HG02973 (cell line): ENCODE results near the gene ANAPC2.

ENCODE experiments used
- ATAC-seq: cut with Tn5 transposase; IDR thresholded peaks from one replicate; pipeline ENCODE4 v1.9.1; 2021; ENCODE audit warnings: moderate library complexity; ENCODE audit not compliant: unreplicated experiment

The ANAPC2 gene, protein sequence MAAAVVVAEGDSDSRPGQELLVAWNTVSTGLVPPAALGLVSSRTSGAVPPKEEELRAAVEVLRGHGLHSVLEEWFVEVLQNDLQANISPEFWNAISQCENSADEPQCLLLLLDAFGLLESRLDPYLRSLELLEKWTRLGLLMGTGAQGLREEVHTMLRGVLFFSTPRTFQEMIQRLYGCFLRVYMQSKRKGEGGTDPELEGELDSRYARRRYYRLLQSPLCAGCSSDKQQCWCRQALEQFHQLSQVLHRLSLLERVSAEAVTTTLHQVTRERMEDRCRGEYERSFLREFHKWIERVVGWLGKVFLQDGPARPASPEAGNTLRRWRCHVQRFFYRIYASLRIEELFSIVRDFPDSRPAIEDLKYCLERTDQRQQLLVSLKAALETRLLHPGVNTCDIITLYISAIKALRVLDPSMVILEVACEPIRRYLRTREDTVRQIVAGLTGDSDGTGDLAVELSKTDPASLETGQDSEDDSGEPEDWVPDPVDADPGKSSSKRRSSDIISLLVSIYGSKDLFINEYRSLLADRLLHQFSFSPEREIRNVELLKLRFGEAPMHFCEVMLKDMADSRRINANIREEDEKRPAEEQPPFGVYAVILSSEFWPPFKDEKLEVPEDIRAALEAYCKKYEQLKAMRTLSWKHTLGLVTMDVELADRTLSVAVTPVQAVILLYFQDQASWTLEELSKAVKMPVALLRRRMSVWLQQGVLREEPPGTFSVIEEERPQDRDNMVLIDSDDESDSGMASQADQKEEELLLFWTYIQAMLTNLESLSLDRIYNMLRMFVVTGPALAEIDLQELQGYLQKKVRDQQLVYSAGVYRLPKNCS

DNA sequence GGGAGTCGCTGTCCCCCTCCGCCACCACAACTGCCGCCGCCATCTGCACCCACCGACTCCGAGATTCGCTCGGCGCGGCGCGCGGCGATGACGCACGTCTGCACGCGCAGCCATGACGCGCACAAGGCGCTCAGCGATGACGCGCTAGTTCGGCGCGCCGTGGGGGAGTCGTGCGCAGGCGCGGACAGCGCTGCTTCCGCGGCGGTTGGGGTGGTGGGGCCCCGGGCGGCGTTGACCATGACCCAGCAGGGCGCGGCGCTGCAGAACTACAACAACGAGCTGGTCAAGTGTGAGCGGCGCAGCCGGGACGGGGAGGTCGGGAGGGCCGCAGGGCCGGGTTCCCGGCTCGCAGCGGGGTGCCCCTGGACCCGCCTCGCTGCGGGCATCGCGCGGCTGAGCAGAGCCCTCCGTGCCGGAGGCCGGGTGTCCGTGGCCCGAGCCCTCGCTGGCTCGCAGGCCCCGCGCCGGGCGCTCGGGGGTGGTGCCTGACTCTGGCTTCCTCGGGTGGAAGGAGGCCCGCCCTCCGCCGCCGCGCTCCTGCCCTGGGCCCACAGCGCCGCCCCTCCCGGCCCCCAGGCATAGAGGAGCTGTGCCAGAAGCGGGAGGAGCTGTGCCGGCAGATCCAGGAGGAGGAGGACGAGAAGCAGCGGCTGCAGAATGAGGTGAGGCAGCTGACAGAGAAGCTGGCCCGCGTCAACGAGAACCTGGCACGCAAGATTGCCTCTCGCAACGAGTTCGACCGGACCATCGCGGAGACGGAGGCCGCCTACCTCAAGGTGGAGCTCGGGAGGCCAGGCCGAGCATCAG, at the start of gene ANAPC2, which contains the start of gene SSNA1:
Gene ANAPC2, minus strand, starts transcription at position 71 of the 807 bp plus-strand sequence. Its CDS starts 28 bp downstream, at position 43.
Gene SSNA1, plus strand, starts transcription at position 187 of the 807 bp plus-strand sequence. Its CDS starts 51 bp downstream, at position 238.
- ATAC-seq = peak; percentile 64

DNA sequence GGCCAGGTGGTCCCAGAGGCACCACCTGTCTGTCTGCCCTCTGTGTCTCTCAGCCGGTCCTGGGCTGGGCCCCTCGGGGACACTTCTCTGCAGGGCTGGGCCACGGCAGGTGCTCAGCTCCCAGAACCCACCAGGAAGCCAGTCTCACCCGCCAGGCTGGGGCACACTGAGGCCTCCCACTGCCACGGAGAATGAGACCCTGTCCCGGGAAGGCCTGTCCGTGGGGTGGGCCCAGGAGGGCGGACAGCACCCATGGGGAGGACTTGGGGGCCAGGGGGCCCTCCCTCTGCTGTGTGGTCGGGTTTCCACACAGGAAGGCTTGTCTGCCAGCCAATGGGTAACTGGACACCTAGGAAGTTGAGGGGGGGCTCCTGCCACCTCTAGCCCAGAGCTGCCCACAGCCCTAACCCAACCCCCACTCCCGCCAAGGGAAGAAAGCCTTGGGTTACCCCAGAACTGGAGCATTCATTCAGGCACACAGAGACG, 48.6 kb upstream of the ANAPC2 start:
- no peak for ATAC-seq

DNA sequence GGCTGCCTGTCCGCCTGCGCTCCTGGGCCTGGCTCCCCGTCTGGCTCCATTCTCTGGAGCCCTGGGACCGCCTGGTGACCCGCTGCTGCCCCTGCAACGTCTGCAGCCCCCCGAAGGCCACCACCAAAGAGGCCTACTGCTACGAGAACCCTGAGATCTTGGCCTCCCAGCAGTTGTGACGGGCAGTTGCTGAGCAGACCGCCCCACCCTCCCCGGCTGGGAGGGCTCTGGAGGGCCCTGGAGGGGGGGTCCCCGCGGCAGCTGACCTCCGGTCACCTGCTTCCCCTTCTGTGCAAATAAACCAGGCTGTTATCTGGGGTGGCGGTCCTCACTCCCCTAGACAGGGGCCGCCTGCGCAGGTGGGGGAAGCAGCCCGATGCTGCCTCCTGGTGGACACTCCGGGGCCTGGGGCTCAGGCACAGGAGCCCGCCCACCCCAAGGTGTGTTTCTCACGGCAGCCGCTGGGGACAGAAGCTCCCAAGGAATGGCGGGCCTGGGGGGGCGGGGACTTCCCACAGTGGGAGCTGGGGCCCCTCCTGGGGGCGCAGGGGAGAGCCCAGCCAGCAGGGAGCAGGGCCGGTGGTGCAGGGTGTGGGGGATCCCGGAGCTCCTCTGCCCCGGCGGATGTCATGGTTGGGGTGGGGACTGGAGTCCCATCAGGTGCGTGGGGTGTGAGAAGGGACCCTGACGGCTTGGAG, 48.0 kb upstream of the ANAPC2 start:
- ATAC-seq = peak; percentile 19

DNA sequence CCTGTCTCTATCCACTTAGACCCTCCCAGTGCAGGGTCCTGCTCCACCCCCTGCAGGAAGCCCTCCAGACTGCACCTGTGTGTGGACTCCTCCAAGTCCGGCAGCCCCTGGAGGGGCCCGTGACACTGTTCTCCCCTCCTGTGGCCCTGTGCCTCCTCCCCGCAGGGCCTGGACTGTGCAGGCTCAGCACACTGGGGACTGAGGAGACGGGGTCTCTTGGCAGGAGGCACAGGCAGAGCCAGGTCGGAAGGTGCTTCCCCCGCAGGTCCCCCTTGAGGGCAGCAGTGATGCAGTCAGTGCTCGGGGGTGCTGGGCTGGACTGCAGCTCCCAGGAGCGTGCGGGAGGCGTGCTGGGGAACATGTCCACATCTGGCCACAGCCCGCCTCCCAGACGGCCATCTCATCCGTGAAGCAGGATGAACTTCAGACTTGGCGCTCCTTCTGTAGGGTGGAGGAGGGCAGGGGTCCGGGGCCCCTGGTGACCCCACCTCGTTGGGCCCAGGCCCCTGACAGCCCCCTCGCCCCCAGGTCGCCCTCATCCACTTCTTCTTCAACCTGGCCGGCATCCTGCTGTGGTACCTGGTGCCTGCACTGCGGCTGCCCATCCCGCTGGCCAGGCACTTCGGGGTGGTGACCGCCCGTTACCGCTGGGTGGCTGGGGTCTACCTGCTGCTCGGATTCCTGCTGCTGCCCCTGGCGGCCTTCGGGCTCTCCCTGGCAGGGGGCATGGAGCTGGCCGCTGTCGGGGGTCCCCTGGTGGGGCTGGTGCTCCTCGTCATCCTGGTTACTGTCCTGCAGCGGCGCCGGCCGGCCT, 47.3 kb upstream of the ANAPC2 start:
- ATAC-seq = no peak

DNA sequence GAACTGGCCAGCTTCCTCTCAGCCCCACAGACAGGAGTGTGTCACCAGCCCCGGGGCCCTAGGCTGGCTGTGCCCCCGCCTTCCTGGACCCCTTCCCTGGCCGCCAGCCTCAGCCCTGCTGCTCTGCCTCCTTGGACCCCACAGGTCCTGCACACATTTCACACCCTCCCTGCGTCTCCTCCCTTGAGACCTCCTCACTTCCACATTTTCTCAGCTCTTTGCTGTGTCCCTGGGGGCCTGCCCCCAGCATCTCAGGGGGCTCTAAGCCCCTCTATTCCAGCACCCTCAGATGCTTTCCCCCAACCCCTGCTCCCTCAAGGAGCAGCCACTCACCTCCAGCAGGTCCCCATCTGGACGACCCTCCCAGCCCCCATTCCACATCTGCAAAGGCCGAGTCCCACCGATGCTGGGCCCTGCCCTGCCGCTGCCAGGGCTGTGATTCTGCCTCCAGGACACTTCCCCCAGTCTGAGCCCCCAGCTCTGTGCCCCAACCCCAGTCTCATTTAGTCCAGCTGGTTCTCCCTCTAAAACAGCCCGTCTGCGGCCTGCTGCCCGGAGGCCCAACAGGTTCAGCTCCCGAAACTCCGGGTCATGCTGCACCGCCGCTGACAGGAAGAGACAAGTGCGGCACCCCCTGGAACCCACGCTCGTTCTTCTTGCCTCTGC, 46.5 kb upstream of the ANAPC2 start:
- no peak for ATAC-seq

DNA sequence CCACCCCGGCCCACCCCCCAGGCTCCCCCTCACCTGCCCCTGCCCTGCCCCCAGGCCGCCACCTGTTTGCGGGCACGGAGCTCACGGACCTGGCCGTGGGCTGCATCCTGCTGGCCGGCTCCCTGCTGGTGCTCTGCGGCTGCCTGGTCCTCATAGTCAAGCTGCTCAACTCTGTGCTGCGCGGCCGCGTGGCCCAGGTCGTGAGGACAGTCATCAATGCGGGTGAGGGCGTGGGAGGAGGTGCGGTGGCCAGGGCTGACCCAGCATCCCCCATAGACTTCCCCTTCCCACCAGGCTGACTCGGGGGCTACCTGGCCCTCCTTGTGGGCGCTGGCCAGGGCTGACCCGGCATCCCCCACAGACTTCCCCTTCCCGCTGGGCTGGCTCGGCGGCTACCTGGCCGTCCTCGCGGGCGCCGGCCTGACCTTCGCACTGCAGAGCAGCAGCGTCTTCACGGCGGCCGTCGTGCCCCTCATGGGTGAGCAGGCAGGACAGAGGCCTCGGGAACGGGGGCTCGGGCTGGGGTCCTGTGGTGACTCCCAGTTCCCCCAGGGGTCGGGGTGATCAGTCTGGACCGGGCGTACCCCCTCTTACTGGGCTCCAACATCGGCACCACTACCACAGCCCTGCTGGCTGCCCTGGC, 45.8 kb upstream of the ANAPC2 start:
- ATAC-seq = no peak

DNA sequence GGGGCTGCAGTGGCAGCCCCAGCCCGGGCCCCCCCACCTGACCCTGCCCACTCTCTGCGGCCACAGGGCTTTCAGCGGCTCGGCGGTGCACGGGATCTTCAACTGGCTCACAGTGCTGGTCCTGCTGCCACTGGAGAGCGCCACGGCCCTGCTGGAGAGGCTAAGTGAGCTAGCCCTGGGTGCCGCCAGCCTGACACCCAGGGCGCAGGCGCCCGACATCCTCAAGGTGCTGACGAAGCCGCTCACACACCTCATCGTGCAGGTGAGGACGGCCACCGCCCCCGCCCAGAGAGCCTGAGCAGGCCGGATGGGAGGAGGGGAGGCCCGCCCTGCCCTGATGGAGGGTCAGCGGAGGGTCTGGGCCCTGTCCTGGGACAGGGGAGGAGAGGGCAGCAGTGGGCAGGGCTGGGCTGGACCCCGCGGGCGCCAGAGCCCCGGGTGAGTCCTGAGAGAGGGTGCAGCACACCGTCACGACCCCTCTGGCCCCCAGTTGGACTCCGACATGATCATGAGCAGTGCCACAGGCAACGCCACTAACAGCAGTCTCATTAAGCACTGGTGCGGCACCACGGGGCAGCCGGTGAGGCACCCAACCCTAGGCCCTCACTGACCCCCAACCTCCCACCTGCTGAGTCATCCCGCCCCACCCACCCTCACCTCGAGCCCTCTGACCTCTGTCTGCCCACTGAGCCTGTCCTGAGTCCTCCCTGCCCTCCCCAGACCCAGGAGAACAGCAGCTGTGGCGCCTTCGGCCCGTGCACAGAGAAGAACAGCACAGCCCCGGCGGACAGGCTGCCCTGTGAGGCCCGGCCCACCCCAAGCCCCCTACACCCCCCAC, 45.0 kb upstream of the ANAPC2 start:
- no peak for ATAC-seq

DNA sequence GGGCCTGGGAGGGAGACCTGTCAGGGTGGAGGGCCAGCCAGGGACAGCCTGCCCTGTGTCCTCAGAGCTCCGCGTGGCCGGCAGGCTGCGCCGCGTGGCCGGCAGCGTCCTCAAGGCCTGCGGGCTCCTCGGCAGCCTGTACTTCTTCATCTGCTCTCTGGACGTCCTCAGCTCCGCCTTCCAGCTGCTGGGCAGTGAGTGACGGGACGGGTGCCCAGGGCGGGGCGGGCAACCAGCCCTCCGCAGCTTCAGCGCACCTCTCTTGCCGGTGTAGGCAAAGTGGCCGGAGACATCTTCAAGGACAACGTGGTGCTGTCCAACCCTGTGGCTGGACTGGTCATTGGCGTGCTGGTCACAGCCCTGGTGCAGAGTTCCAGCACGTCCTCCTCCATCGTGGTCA, 44.1 kb upstream of the ANAPC2 start:
- ATAC-seq = no peak

DNA sequence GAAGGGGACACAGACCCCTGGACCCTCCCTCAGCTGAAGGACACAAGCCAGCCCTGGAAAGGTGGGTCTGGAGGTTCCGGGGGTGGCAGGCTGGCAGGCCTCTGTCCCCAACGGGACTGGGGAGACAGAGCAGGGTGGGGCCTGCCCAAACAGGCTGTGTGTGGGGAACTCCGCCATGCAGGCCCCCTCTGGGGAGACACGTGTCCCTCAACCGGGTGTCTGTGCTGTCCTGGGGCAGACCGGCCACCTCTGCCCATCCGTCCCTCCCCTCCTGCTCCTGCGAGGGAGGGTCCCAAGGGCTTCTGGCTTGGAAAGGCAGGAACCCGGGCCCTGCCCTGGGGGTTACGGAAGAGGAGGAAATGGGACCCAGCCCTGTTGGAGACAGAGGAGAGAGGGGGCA, 43.7 kb upstream of the ANAPC2 start:
- no peak for ATAC-seq

DNA sequence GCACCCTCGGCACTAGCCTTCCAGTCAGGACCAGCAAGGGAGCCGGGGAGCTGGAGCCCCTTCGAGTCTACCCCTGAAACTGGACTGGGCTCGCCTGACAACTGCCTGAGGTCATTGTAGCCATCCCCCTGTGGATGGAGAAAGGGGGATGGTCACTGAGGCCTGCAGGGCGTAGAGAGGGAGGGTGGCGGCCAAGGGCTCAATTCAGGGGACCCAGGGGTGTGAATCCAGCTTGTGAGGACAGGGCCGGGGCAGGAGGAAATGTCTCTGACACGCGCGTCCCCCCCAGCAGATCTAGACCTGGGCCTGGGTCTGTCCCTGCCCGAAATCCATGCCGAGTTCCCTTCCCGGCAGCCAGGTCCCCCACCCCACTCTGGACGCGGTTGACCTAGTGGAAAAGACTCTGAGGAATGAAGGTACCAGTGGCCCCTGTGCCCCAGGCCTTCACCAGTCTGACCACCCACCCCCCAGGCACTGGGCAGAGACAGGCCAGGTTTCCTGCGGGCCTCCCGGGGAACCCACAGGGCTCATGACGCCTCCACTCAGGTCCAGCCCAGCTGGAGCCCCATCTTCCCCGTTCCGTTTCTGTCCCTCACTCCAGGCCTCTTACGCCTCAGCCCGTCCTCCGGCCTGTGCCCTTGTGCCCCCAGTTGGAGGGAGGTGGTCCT, 43.1 kb upstream of the ANAPC2 start:
- ATAC-seq = no peak

DNA sequence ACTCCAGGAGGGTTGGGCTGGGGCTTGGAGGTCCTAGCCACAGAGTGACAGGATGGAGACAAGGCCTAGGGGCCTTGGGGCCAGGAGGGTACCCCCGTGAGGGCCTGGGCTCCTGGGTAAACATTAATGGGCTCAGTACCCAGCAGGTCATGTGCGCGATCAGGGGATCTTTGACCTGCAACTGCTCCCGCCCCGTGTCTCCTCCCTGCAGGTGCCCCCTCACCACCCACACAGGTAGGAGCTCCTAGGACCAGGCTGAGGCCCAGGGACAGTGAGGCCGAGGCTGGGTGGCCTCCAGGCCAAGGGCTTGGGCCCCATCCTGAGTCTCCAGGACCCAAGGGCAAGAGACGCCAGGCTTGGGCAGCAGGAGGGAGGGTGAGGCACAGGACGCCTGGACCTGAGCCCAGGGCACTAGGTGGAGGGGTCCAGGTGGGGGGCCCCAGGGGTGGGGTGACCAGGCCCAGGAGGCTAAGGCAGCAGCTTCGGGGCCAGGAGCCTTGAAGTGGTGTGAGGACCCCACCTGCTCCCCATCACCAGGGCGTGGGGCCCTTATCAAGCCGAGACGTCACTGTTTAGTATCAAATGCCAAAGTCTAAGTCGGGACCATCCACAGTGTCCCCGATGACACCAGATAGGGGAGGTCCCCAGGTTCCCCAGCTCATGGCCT, 42.5 kb upstream of the ANAPC2 start, which contains the start of gene SLC34A3:
Gene SLC34A3, plus strand, starts transcription at position 197 of the 667 bp plus-strand sequence. CDS start 802 bp downstream, outside the sequence.
- no peak for ATAC-seq

DNA sequence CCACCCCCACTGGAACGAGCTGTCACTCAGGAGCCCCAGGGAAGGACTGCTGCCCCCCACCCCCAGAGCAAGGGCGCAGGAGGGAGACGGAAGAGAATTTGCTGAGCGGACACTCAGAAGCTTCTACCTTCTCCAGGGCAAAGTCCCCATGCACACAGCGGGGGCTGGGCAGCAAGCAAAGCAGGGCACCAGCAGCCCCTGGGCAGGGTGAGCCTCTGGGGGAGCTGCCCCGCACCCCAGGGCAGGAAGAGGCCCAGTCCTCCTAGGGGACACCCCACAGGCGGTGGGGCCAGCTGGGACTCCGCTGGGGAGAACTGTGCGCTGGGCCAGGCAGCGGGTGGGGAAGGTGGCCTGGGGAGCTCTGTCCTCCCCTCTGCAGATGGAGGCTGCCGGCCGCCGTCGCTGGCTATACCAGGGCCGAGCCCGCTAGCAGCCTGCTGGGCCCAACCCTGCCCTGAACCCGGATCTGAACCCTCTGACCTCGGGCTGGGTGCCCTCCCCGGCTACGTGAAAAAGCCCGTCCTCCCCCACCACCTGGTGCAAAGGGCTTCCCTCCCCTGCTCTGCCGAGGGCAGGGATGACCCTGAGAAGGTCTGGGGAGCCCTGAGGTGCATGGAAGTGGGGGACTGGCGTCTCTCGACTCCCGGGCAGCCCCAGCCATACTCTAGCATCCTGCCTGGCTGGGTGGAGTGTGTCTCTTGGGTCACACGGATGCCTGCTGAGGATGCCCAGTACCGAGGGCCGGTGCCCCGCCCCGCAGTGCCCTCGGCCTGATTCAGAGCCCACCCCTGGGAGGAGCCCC, 41.7 kb upstream of the ANAPC2 start:
- no peak for ATAC-seq

DNA sequence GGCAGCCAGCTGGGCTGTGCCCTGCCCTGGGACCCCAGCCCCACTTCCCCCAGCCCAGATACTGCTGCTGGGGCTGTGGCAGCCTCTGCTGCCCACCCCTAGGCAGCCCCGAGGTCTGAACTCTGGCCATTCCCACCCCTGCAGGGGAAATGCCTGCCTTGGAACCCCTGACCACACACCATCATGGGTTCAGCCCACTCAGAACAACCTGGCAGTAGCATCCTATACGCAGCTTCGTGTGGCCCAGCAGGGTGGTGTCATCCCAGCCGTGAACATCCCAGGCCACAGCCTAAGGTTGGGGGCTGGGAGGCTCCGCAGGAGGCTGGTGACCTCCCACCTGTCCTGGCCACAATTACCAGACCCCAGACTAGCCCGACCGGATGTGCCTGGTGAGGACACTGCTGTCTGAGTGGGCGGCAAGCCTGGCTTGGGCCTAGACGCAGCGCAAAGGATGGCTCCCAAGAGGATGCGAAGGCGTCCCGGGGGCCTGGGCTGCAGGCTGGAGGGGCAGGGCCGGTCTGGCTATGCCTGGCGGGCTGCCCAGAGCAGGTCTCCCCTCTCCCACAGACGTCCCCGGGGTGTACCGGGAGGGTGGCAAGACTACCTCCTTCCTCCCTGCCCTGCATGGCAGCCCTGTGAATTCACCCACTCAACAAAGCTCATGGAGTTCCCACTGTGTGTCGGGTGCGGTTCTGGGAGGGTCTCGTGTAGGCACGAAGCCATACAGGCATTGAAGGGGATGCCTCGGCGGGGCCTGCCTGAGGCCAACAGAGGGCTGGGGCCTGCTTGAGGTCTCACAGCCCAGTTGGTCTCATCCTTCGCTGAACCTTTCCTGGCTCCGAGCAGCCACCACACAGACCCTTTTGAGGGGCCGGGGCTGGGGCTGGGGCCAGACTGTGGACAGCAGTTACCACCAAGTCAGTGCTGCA, 40.9 kb upstream of the ANAPC2 start:
- ATAC-seq = no peak

DNA sequence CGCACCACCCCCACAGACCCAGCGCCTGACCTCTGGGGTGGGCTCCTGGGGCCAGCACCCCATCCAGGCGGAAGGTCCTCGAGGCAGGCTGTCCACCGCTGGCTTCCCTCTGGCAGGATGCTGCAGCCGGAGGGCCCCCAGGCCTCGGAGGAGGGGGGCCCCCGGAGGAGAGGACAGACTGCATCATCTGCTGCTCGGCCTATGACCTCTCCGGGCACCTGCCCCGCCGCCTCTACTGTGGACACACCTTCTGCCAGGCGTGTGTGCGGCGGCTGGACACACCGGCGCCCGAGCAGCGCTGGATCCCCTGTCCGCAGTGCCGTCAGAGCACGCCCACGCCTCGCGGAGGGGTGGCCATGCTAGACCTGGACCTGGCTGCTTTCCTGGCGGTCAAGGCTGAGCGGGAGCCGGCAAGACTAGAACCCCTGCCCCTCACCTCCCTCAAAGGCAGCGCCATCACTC, 40.2 kb upstream of the ANAPC2 start:
- ATAC-seq = no peak
